Esophagus muscularis mucosa (tissue), 4 donors: Measurements from ENCODE around the gene TTLL12. TPM values are rescaled to one million over a fixed set of nuclear protein-coding genes. Genes with fewer than 3 reads are reported as not detected.

Source experiments
- DNase-seq: peaks from one replicate; pipeline ENCODE4 v3.0.0-alpha.2; 2017; ENCODE audit errors: extremely low spot score
- H3K27ac ChIP-seq, 4 donors: fragments of 200-600 bp; sonication (generic); replicated peaks in 1 of 4; 1 replicate in 3 of 4; 2 replicates in 1 of 4; pipeline ENCODE4 v1.5.1; 2016 to 2019; ENCODE audit warnings: mild to moderate bottlenecking in 1 of 4
- H3K27me3 ChIP-seq, 4 donors: fragments of 200-600 bp; sonication (generic); one replicate each; pipeline versions ENCODE4 v1.5.1 to v1.6.0; 2016 to 2019
- H3K36me3 ChIP-seq, 4 donors: fragments of 200-600 bp; sonication (generic); one replicate each; pipeline ENCODE4 v1.5.1; 2016 to 2019
- H3K4me1 ChIP-seq, 4 donors: fragments of 200-600 bp; sonication (generic); one replicate each; pipeline ENCODE4 v1.5.1; 2016 to 2019
- H3K4me3 ChIP-seq, 4 donors: fragments of 200-600 bp; sonication (generic); 1 replicate in 2 of 4; 2 replicates in 2 of 4; pipeline ENCODE4 v1.5.1; 2016 to 2019; ENCODE audit warnings: mild to moderate bottlenecking in 4 of 4, moderate library complexity in 1 of 4
- H3K9me3 ChIP-seq, 4 donors: fragments of 200-600 bp; sonication (generic); 1 replicate in 3 of 4; 2 replicates in 1 of 4; pipeline ENCODE4 v1.5.1; 2016 to 2019
- CTCF ChIP-seq, 3 experiments: fragments of 200-600 bp in 2 of 3; fragments of 450-650 bp in 1 of 3; sonication (generic) in 2 of 3; IDR thresholded peaks; one replicate each; pipeline ENCODE4 v1.5.1; 2017 to 2019; ENCODE audit warnings: antibody characterized with exemption in 3 of 3, mild to moderate bottlenecking in 2 of 3, moderate library complexity in 1 of 3
- EP300 ChIP-seq: sonication (generic); formaldehyde crosslinking; IDR thresholded peaks from one replicate; pipeline ENCODE4 v1.6.1; 2017; ENCODE audit warnings: antibody characterized with exemption
- POLR2A ChIP-seq: fragments of 450-650 bp; IDR thresholded peaks from one replicate; pipeline ENCODE4 v1.6.1; 2017; ENCODE audit warnings: antibody characterized with exemption, moderate library complexity, mild to moderate bottlenecking, low read depth
- POLR2AphosphoS5 ChIP-seq, 2 donors: sonication (generic); formaldehyde crosslinking; IDR thresholded peaks; one replicate each; pipeline ENCODE4 v1.6.1; 2017; ENCODE audit warnings: antibody characterized with exemption in 2 of 2
- WGBS: methylation state at CpG from one replicate; pipeline ENCODE4 v1.1.5; 2018; 5-methylcytosine and 5-hydroxymethylcytosine counted together
- intact Hi-C: fragments of 100-400 bp; cut with DNase I; formaldehyde crosslinking; loops from one replicate; pipeline ENCODE4 v1.15.1; 2023
- total RNA-seq, 4 donors: library from RNA; depleted of rRNA; stranded (reverse); fragments of >200 nt; gene quantifications; one replicate each; pipeline versions ENCODE4 v1.1.0 to v1.2.1, GENCODE V29; 2016

Gene TTLL12
- total RNA-seq, 4 donors from 2014 or later: 19.9 to 32.8 (median 28.0) TPM

- TF ChIP-seq CTCF (IDR thresholded peaks at IDR 0.05) (no peak), POLR2AphosphoS5 (IDR thresholded peaks at IDR 0.05) (no peak), POLR2A (no peak), EP300 (no peak)
- DNase-seq: no peak
These were observed 19.0 kb upstream of the TTLL12 start for GRCh38 chr22:43205748-43206508.

GRCh38 chr22:43205261-43205691, 18.3 kb upstream of the TTLL12 start:
- Histone ChIP-seq H3K9me3 (no peaks in the 10 kb centered on the region), H3K27me3 (peaks cover 0 to 5% (median 0%) of the 10 kb centered on the region in 4 donors), H3K4me3 (no peak overlapping the region), H3K27ac (no peak overlapping the region), H3K4me1 (no peaks in the 10 kb centered on the region), H3K36me3 (peaks cover 0 to 49% (median 27%) of the 10 kb centered on the region in 4 donors)
- intact Hi-C loops: no loop called here
- TF ChIP-seq CTCF (IDR thresholded peaks at IDR 0.05): no peak
- TF ChIP-seq POLR2A: no peak
- TF ChIP-seq EP300: no peak
- no peak for TF ChIP-seq POLR2AphosphoS5 (IDR thresholded peaks at IDR 0.05)
- no peak for DNase-seq
- WGBS: 99% methylated on average over 7 of the region's 9 CpGs

More at GRCh38 chr22:43205748-43206508, 19.0 kb upstream of the TTLL12 start:
- Histone ChIP-seq H3K36me3 (peaks cover 0 to 55% (median 31%) of the 10 kb centered on the region in 4 donors), H3K27ac (no peak overlapping the region), H3K9me3 (no peaks in the 10 kb centered on the region), H3K4me1 (no peaks in the 10 kb centered on the region), H3K27me3 (no peaks in the 10 kb centered on the region), H3K4me3 (no peak overlapping the region)
- WGBS: 70% methylated on average over 5 of the region's 5 CpGs
- intact Hi-C loops: no loop called here

GRCh38 chr22:43203471-43203981, 16.6 kb upstream of the TTLL12 start:
- intact Hi-C loops: no loop called here
- H3K9me3 ChIP-seq: no peaks in the 10 kb centered on the region

GRCh38 chr22:43202756-43203410, 15.9 kb upstream of the TTLL12 start:
- Histone ChIP-seq H3K36me3 (peaks cover 0 to 28% (median 18%) of the 10 kb centered on the region in 4 donors), H3K4me1 (no peaks in the 10 kb centered on the region), H3K4me3 (no peak overlapping the region), H3K27ac (no peak overlapping the region), H3K9me3 (no peaks in the 10 kb centered on the region), H3K27me3 (peaks cover 0 to 24% (median 0%) of the 10 kb centered on the region in 4 donors)
- 75% methylated on average over 6 of the region's 13 CpGs for WGBS
- intact Hi-C loops: no loop called here
- TF ChIP-seq EP300 (no peak), POLR2A (no peak), CTCF (IDR thresholded peaks at IDR 0.05) (no peak), POLR2AphosphoS5 (IDR thresholded peaks at IDR 0.05) (no peak)
- no peak for DNase-seq

More at GRCh38 chr22:43203471-43203981, 16.6 kb upstream of the TTLL12 start:
- no peak for DNase-seq
- no peaks in the 10 kb centered on the region for H3K4me1 ChIP-seq
- whole genome bisulfite sequencing: 66% methylated on average over 9 of the region's 20 CpGs
- H3K27ac ChIP-seq: no peak overlapping the region
- TF ChIP-seq CTCF (IDR thresholded peaks at IDR 0.05): no peak
- no peak for TF ChIP-seq POLR2A
- TF ChIP-seq POLR2AphosphoS5 (IDR thresholded peaks at IDR 0.05): no peak
- TF ChIP-seq EP300: no peak
- no peak overlapping the region for H3K4me3 ChIP-seq
- H3K27me3 ChIP-seq: peaks cover 0 to 20% (median 0%) of the 10 kb centered on the region in 4 donors
- H3K36me3 ChIP-seq: peaks cover 0 to 34% (median 20%) of the 10 kb centered on the region in 4 donors
